ENCODE results near the gene DNAAF8. TPM values are rescaled to one million over a fixed set of nuclear protein-coding genes. Genes with fewer than 3 reads are reported as not detected.

DNAAF8 gene
- total RNA-seq, 1 experiment from 2014 or later: 0.39 TPM

DNA sequence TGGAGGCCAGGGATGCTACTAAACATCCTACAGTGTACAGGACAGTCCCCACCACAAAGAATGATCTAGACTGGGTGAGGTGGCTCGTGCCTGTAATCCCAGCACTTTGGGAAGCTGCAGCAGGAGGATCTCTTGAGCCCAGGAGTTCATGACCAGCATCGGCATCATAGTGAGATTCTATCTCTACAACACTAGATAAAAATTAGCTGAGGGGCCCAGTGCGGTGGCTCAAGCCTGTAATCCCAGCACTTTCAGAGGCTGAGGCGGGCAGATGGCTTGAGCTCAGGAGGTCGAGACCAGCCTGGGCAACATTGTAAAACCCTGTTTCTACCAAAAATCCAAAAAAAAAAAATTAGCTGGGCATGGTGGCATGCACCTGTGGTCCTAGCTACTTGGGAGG is 38.0 kb downstream of the DNAAF8 start:
- Histone ChIP-seq H3T11ph (ENCODE audit: low read length) (no peak overlapping the region), H3K9ac (ENCODE audit: extremely low read depth, insufficient read length, low read length) (no peak overlapping the region), H2BK5ac (ENCODE audit: insufficient read length, low read length) (no peak overlapping the region), H3K14ac (ENCODE audit: insufficient read depth, low read length) (no peak overlapping the region), H3K23ac (ENCODE audit: insufficient read length, low read depth, low read length) (no peak overlapping the region), H3K4me1 (ENCODE audit: insufficient read depth, low read length) (no peaks in the 10 kb centered on the region), H3K9me3 (ENCODE audit: control insufficient read depth, low read depth, low read length) (no peaks in the 10 kb centered on the region), H4K5ac (ENCODE audit: insufficient read length, low read depth, low read length) (no peak overlapping the region), H3K18ac (ENCODE audit: insufficient read length, low read depth, low read length) (no peak overlapping the region), H3K4me2 (ENCODE audit: insufficient read depth, insufficient read length, low read length) (no peak overlapping the region), H4K8ac (replicated peaks; ENCODE audit: insufficient read length, low read depth, low read length) (no peak overlapping the region), H2AK5ac (ENCODE audit: insufficient read length, low read length) (no peak overlapping the region), H3K27me3 (ENCODE audit: insufficient read depth, low read length) (no peaks in the 10 kb centered on the region), H3K79me2 (ENCODE audit: insufficient read depth, low read length) (no peaks in the 10 kb centered on the region), H2BK12ac (ENCODE audit: insufficient read length, low read depth, low read length) (no peak overlapping the region), H3K79me1 (ENCODE audit: insufficient read depth, low read depth, low read length, poor library complexity, severe bottlenecking) (no peaks in the 10 kb centered on the region), H2BK20ac (ENCODE audit: low read depth, low read length, poor library complexity, severe bottlenecking) (no peak overlapping the region), H3K23me2 (ENCODE audit: insufficient read length, low read depth, low read length, poor library complexity, severe bottlenecking) (peaks cover 8% of the 10 kb centered on the region), H2AFZ (ENCODE audit: low read length) (no peak overlapping the region), H3K27ac (ENCODE audit: insufficient read length, low read depth, low read length) (no peak overlapping the region), H2BK120ac (ENCODE audit: low read depth, low read length, poor library complexity, severe bottlenecking) (no peak overlapping the region), H2BK15ac (ENCODE audit: low read depth, low read length) (no peak overlapping the region), H3K56ac (ENCODE audit: insufficient read length, low read depth, low read length) (no peak overlapping the region), H3K4ac (ENCODE audit: low read depth, low read length) (no peak overlapping the region), H4K91ac (ENCODE audit: insufficient read length, low read depth, low read length) (no peak overlapping the region), H4K20me1 (ENCODE audit: control insufficient read depth, insufficient read depth, insufficient read length) (no peaks in the 10 kb centered on the region)
- peaks cover 14 to 16% of the 10 kb centered on the region in 2 experiments for H3K4me1 Mint-ChIP-seq
- TF ChIP-seq, protein P1, sequence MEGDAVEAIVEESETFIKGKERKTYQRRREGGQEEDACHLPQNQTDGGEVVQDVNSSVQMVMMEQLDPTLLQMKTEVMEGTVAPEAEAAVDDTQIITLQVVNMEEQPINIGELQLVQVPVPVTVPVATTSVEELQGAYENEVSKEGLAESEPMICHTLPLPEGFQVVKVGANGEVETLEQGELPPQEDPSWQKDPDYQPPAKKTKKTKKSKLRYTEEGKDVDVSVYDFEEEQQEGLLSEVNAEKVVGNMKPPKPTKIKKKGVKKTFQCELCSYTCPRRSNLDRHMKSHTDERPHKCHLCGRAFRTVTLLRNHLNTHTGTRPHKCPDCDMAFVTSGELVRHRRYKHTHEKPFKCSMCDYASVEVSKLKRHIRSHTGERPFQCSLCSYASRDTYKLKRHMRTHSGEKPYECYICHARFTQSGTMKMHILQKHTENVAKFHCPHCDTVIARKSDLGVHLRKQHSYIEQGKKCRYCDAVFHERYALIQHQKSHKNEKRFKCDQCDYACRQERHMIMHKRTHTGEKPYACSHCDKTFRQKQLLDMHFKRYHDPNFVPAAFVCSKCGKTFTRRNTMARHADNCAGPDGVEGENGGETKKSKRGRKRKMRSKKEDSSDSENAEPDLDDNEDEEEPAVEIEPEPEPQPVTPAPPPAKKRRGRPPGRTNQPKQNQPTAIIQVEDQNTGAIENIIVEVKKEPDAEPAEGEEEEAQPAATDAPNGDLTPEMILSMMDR (conservative IDR thresholded peaks at IDR 0.05): no peak
- no peaks in the 10 kb centered on the region for H3K36me3 Mint-ChIP-seq (ENCODE audit: insufficient read depth in 1 of 3, low read depth in 3 of 3)
- no peaks in the 10 kb centered on the region; the same call in none of the 2 replicates for H3K27me3 Mint-ChIP-seq (ENCODE audit: low read depth)
- no CpG with 5 or more reads among the region's 5 CpGs for WGBS (ENCODE audit: extremely low coverage, insufficient read length, low lambda C conversion rate)
- H3K4me3 Mint-ChIP-seq: no peak overlapping the region
- H3K9me3 Mint-ChIP-seq: no peaks in the 10 kb centered on the region
- no peak for DNase-seq
- no peak overlapping the region for H3K27ac Mint-ChIP-seq
